ENCODE results near the gene HAGHL.
"Not testable (repeated sequence)": the region's sequence is repeated elsewhere in the genome, so short reads cannot be mapped to it uniquely, and the experiment has no call there.

GRCh38 chr16:691242-691641 lies 35.7 kb upstream of the HAGHL start:
- TF ChIP-seq, protein P1, sequence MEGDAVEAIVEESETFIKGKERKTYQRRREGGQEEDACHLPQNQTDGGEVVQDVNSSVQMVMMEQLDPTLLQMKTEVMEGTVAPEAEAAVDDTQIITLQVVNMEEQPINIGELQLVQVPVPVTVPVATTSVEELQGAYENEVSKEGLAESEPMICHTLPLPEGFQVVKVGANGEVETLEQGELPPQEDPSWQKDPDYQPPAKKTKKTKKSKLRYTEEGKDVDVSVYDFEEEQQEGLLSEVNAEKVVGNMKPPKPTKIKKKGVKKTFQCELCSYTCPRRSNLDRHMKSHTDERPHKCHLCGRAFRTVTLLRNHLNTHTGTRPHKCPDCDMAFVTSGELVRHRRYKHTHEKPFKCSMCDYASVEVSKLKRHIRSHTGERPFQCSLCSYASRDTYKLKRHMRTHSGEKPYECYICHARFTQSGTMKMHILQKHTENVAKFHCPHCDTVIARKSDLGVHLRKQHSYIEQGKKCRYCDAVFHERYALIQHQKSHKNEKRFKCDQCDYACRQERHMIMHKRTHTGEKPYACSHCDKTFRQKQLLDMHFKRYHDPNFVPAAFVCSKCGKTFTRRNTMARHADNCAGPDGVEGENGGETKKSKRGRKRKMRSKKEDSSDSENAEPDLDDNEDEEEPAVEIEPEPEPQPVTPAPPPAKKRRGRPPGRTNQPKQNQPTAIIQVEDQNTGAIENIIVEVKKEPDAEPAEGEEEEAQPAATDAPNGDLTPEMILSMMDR (IDR thresholded peaks at IDR 0.05; ENCODE audit: poor library complexity) = not testable (repeated sequence)
- not testable (repeated sequence) for TF ChIP-seq EZH2 (IDR thresholded peaks at IDR 0.05; ENCODE audit: borderline replicate concordance)
